ENCODE data around the gene FMO1.

GRCh38 chr1:171220581-171221054, 27.7 kb upstream of the FMO1 start:
- no peak for TF ChIP-seq EZH2phosphoT487 (IDR thresholded peaks at IDR 0.05; ENCODE audit: borderline replicate concordance, low read length)
- TF ChIP-seq, protein P1, sequence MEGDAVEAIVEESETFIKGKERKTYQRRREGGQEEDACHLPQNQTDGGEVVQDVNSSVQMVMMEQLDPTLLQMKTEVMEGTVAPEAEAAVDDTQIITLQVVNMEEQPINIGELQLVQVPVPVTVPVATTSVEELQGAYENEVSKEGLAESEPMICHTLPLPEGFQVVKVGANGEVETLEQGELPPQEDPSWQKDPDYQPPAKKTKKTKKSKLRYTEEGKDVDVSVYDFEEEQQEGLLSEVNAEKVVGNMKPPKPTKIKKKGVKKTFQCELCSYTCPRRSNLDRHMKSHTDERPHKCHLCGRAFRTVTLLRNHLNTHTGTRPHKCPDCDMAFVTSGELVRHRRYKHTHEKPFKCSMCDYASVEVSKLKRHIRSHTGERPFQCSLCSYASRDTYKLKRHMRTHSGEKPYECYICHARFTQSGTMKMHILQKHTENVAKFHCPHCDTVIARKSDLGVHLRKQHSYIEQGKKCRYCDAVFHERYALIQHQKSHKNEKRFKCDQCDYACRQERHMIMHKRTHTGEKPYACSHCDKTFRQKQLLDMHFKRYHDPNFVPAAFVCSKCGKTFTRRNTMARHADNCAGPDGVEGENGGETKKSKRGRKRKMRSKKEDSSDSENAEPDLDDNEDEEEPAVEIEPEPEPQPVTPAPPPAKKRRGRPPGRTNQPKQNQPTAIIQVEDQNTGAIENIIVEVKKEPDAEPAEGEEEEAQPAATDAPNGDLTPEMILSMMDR (conservative IDR thresholded peaks at IDR 0.05; ENCODE audit: low read depth, low read length) = no peak
